ENCODE data around the gene CHAD.

The CHAD gene, protein sequence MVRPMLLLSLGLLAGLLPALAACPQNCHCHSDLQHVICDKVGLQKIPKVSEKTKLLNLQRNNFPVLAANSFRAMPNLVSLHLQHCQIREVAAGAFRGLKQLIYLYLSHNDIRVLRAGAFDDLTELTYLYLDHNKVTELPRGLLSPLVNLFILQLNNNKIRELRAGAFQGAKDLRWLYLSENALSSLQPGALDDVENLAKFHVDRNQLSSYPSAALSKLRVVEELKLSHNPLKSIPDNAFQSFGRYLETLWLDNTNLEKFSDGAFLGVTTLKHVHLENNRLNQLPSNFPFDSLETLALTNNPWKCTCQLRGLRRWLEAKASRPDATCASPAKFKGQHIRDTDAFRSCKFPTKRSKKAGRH

DNA sequence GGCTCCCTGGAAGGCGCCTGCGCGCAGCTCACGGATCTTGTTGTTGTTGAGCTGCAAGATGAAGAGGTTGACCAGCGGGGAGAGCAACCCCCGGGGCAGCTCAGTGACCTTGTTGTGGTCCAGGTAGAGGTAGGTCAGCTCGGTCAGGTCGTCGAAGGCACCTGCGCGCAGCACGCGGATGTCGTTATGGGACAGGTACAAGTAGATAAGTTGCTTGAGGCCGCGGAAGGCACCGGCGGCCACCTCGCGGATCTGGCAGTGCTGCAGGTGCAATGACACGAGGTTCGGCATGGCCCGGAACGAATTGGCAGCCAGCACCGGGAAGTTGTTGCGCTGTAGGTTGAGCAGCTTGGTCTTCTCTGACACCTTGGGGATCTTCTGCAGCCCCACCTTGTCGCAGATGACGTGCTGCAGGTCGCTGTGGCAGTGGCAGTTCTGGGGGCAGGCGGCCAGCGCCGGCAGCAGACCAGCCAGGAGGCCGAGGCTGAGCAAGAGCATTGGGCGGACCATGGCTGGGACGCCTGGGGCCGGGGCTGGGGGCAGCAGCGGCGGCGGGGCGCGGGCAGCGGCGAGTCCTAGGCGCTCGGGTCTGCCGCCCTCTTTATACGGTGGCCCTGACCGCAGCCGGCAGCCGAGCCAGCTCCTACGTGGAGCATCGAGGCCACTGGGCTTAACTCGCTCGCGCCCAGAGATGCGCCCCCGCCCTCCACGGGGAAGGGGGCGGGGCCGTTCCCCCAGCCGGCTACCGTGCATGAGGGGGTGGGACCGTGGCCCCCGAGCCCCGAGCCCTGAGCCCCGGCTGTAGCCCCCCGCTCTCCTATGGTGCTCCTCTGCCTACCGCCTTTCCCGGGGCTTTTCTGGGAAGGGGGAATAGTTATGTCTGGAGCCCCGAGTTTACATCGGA, at the start of gene CHAD:
CHAD (minus strand) TSS at position 577 of the 904 bp plus-strand sequence; CDS start at position 510, 67 bp downstream.
- DNase-seq (ENCODE audit: low spot score), result no peak

DNA sequence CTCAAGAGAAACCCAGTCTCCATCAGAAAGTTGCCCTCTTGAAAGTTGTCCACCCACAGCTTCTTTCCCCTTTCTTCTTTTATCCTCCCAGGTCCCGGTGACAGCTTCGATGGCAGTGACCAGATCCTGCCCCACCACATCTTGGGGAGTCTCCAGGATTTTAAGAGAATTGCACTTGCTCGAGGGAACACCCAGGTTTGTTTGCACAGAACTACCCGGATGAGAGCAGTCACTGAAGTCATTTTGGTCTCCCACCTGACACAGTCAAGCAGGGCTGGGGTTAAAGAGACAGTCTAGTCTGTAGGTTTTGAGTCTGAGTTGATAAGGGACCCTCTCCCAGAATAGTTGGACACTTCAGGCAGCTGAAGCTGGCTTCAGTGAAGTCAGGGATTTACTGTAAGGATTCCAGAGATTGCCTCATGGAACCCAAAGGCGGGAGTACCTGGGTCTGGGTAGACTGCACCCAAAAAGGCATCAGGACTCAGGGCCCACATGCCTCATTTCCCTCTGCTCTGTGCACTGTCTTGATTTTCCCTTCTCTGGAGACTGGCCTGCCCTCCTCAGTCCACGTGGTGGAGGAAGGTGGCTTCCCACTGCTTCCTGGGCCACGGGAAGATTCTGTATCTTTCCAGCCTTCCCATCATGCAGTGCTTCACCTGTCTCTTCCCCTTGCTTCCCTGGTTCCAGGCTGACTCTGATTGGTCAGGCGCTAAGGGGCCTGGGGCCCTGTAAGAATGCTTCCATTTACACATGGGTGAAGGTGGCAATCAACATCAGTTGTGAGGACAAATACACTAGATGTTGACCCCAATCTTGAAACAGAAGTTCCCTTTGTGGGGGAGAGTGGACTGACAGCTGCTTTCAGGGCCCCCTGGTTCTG, 49.1 kb upstream of the CHAD start:
- DNase-seq (ENCODE audit: low spot score), result no peak

GRCh38 chr17:50517011-50517410, 48.3 kb upstream of the CHAD start:
- no peak for DNase-seq (ENCODE audit: low spot score)

- DNase-seq (ENCODE audit: low spot score), result no peak
Observed at GRCh38 chr17:50514936-50515702, 46.4 kb upstream of the CHAD start.

GRCh38 chr17:50514388-50514787, 45.7 kb upstream of the CHAD start:
- DNase-seq (ENCODE audit: low spot score), result no peak

DNA sequence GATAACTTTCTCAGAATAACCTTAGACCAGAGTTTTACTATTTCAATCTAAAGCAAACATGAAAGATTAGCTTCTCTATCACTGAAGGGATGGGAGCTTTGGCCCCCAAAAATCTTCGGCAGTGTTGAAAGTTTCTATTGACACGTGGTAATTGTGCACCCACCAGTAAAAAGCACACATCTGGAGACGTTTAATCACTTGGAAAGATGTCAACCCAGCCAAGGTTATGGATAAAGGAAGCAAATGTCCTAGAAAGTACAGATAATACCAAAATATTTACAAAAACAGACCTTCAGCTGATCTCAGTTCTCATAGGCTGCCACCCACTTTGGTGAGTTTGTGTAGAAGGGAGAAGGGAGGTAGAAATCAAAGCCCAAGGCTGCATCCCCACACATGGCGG, 44.8 kb upstream of the CHAD start:
- DNase-seq (ENCODE audit: low spot score), result no peak

GRCh38 chr17:50511058-50511457, 42.4 kb upstream of the CHAD start:
- DNase-seq (ENCODE audit: low spot score), result peak; percentile 46

DNA sequence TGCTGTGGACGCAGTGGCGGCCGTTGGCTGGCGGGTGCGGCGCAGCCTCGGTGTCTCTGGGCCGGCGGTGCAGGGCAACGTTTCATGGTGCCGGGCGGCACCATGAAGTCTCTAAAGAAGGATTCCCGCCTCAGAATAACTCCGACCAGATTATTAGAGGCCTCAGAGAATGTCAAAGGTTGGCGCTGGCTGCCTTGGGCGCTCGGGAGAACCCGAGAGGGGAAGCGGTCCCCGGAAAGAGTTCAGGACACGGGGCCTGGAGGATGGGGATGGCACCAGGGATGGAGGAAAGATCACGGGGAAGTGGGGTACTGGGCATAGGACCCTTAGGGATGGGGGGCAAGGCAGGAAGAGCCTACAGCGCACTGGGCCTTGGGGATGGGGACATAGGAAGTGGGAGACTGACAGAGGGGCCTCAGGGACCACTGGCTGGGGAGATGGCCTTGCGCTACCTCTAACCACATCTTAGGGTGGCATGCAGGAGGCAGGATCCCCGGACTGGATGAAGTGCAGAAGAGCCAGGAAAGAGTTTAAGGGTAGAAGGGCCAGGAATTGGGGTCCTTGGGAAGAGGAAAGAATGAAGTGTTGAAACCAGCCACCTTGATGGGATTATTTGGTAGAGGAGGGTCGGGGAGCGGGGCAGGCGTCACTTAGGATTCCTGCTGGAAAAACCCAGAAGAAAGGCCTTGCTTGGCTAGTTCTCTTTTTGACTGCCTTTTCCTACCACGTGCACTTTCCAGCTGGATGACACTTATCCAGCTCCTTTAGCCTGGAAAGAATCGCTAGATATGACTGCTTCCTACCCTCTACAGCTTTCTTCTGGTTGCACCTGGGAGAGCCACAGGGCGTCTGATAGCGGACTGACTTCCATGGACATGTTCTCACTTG, 40.1 kb upstream of the CHAD start:
- DNase-seq (ENCODE audit: low spot score), result no peak

GRCh38 chr17:50507871-50508572, 39.3 kb upstream of the CHAD start, which contains the start of gene MYCBPAP:
Gene MYCBPAP (plus strand): TSS chr17:50508439. CDS start chr17:50508675, 236 bp downstream.
- peak; percentile 64 for DNase-seq (ENCODE audit: low spot score)

GRCh38 chr17:50506298-50506697, 37.6 kb upstream of the CHAD start:
- DNase-seq (ENCODE audit: low spot score), result no peak

DNA sequence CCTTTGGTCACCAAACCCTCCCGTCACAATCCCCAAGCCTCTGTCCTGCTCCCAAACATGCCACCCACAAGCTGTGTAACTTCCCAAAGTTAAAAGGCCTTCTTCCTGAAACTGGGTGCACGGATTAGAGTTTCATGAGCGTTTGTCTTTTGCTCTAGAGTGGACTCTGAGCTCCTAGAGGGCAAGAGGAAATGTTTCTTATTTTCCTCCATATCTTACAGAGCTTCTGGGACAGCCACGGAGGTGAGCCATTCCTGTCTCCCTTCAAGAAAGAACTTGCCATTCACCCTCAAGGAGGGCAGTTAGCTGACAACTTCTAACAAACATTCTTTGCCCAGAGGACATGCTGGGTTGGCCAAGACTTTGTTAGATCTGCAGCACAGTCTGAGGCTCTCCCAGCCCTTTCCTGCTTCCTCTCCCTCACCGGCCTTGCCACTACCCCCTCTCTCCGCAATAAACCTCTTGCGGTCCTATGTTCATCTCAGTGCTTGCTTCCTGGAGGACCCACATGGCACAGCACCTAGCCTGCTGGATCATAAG, 37.0 kb upstream of the CHAD start:
- no peak for DNase-seq (ENCODE audit: low spot score)

- DNase-seq (ENCODE audit: low spot score), result no peak
Observed at GRCh38 chr17:50502301-50502990, 33.8 kb upstream of the CHAD start.

DNA sequence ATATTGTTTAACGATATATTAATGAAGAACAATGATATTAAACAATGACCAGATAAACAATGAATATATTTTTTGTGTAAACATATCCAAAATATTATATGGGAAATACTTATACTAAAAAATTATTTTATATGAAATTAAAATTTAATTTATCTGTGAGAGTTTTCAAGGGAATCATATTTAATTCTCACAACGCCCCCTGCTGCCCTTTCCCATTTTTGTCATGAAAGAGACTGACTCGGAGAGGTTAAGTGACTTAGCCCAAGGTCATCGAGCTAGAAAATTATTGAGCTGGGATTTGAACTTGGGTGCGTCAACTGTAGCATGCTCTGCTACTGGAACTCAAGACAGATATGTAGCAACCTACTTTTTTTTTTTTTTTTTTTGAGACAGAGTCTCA, 32.4 kb upstream of the CHAD start:
- no peak for DNase-seq (ENCODE audit: low spot score)

DNA sequence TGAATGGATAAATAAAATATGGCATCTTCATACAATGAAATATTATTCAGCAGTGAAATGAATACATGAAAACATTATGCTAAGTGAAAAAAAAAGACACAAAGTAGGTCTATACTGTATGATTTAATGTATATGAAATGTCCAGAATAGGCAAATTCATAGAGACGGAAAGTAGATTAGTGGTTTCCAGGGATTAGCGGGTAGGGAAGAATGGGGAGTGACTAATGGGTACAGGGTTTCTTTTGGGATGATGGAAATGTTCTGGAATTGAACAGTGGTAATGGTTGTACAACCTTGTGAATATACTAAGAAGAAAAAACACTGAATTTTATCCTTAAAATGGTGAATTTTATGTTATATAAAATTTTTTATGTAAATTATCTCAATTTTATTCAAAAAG, 31.0 kb upstream of the CHAD start:
- DNase-seq (ENCODE audit: low spot score), result no peak

DNA sequence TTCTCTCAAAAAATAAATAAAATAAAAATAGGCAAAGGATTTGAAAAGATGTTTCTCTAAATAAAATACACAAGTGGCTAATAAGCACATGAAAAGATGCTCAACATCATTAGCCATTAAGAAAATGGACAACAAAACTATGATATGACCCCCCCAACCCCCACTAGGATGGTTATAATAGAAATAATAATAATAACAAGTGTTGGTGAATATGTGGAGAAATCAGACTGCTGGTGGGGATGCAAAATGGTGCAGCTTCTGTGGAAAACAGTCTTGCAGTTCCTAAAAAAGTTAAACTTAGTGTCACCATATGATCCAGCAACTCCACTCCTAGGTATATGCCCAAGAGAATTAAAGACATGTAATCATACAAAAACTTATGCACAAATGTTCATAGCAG, 30.6 kb upstream of the CHAD start:
- DNase-seq (ENCODE audit: low spot score), result no peak

DNA sequence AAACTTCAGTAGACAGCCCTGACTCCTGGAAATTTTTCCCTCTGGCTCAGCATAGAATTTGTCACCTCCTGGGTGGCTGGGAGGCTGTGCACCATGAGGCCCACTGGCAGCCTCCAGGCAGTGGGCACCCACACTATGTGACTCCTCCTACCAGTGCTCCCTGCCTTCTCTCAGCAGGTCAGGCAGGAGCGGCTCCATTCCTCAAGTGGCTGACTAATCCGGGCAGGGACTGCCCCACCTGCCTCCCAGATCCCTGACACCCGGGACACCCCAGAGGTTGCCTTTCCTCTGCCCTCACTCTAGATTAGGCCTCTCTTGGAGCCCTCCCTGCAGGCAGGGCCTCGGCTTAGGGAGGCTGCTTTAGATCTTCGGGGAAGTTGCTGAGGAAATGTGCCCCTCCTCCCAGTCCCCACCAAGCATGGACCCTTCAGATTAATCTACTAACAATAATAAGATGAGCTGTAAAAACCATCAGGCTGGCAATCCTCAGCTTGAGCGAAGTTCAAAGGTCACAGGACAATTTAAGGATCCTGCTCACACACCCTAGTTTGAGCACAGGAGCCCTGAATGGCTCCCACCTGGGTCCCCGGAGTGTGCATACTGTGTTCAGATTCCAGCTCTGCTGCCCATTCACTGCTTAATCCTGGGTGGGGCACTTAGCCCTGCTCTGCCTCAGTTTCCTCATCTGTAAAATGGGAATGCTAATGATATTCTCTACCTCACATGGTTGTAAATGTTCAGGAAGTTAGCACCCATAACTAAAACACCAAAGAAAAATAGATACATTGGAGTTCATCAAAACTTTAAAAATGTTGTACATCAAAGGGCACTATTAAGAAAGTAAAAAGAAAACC, 29.6 kb upstream of the CHAD start:
- no peak for DNase-seq (ENCODE audit: low spot score)

DNA sequence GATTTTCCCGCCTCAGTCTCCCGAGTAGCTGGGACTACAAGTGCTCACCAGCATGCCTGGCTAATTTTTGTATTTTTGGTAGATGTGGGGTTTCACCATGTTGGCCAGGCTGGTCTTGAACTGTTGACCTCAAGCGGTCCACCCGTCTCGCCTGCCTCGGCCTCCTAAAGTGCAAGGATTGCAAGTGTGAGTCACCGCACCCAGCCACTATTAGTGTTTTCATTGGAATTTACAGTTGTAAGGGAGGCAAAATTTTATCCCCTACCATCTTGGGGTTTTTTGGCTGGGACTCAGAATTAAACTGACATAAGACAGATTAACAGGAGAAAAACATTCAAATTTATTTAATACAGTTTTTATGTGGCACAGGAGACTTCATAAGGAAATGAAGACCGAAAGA, 27.2 kb upstream of the CHAD start:
- no peak for DNase-seq (ENCODE audit: low spot score)

Measured in CD4-positive, alpha-beta T cell treated with Interleukin-6 at 100 ng/mL for 8 hours (primary cell).